Hematopoietic multipotent progenitor cell (in vitro differentiated cells): ENCODE data around the gene CSF2RB. TPM values are rescaled to one million over a fixed set of nuclear protein-coding genes. Genes with fewer than 3 reads are reported as not detected.

Source experiments
- DNase-seq, 3 donors: peaks; one replicate each; pipeline ENCODE4 v3.0.0-alpha.2; 2011 to 2015; ENCODE audit warnings: low read depth in 2 of 3, low spot score in 2 of 3
- total RNA-seq: library from RNA; depleted of rRNA; stranded (reverse); fragments of >200 nt; gene quantifications from one replicate; pipeline ENCODE4 v1.2.3, GENCODE V29; 2012

CSF2RB gene
- total RNA-seq, 1 donor = 132 TPM

- DNase-seq = no peak
Observed at GRCh38 chr22:36934418-36935312, 21.2 kb downstream of the CSF2RB start.

- no peak for DNase-seq
Observed at GRCh38 chr22:36935313-36935610, 21.8 kb downstream of the CSF2RB start.

DNA sequence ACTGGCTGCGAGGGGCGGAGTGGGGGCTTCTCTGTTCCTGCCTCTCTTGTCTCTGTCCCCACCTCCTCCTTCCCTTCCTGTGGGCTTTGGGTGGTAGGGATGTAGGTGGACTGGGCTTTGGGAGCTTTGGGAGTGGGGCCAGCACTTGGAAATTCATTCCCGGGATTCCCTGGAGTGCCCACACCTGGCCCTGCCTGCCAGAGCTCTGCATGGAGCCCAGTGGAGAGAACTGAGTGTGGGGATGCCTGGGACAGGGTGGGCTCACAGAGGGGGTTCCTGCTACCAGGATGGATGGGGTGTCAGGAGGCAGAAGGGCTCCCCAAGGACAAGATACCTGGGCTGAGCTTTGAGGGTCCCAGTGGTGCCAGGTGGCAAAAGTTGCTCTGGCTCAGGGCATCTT is 22.3 kb downstream of the CSF2RB start:
- no peak for DNase-seq

DNA sequence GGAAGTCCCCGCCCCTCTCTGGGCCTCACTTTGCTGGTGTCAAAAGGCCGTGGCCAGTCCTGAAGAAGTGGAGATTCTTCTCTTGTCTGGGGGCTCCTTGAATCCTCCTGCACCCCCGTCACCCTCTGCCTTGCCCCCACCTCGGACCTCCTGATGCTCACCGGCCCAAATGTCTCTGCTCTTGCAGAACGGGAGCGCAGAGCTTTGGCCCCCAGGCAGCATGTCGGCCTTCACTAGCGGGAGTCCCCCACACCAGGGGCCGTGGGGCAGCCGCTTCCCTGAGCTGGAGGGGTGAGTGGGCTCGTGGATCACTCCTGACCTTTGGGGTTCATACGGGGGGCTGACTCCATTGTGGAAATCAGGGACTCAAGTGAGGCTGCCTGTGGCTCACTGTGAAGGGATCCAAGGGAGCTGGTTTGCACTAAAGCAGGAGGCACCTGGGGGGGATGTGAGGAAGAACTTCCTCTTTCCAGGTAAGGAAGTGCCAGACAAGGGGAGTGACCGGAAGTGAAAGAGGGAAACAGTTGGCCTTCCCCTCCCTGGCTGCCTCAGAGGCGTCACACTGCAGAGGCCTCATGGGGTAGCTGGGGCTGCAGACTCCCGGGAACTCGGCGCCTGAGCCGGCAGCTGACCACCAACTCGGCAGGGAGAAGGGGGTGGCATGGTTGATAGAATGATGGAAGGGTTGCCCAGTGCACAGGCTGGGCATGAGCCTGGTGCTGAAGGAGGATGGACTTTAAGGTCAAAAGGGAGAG is 23.1 kb downstream of the CSF2RB start:
- DNase-seq = no peak

DNA sequence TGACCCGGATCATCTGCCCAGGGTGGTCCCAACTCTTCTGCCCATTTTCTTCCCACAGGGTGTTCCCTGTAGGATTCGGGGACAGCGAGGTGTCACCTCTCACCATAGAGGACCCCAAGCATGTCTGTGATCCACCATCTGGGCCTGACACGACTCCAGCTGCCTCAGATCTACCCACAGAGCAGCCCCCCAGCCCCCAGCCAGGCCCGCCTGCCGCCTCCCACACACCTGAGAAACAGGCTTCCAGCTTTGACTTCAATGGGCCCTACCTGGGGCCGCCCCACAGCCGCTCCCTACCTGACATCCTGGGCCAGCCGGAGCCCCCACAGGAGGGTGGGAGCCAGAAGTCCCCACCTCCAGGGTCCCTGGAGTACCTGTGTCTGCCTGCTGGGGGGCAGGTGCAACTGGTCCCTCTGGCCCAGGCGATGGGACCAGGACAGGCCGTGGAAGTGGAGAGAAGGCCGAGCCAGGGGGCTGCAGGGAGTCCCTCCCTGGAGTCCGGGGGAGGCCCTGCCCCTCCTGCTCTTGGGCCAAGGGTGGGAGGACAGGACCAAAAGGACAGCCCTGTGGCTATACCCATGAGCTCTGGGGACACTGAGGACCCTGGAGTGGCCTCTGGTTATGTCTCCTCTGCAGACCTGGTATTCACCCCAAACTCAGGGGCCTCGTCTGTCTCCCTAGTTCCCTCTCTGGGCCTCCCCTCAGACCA is 24.0 kb downstream of the CSF2RB start:
- DNase-seq = no peak

DNA sequence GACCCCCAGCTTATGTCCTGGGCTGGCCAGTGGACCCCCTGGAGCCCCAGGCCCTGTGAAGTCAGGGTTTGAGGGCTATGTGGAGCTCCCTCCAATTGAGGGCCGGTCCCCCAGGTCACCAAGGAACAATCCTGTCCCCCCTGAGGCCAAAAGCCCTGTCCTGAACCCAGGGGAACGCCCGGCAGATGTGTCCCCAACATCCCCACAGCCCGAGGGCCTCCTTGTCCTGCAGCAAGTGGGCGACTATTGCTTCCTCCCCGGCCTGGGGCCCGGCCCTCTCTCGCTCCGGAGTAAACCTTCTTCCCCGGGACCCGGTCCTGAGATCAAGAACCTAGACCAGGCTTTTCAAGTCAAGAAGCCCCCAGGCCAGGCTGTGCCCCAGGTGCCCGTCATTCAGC is 24.6 kb downstream of the CSF2RB start:
- DNase-seq = no peak

DNA sequence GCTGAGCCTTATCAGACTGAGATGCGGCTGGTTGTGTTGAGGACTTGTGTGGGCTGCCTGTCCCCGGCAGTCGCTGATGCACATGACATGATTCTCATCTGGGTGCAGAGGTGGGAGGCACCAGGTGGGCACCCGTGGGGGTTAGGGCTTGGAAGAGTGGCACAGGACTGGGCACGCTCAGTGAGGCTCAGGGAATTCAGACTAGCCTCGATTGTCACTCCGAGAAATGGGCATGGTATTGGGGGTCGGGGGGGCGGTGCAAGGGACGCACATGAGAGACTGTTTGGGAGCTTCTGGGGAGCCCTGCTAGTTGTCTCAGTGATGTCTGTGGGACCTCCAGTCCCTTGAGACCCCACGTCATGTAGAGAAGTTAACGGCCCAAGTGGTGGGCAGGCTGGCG is 25.5 kb downstream of the CSF2RB start:
- no peak for DNase-seq

GRCh38 chr22:36940676-36941075 is 27.2 kb downstream of the CSF2RB start:
- peak in 2 of 3 donors; percentile 19 to 45 for DNase-seq

DNA sequence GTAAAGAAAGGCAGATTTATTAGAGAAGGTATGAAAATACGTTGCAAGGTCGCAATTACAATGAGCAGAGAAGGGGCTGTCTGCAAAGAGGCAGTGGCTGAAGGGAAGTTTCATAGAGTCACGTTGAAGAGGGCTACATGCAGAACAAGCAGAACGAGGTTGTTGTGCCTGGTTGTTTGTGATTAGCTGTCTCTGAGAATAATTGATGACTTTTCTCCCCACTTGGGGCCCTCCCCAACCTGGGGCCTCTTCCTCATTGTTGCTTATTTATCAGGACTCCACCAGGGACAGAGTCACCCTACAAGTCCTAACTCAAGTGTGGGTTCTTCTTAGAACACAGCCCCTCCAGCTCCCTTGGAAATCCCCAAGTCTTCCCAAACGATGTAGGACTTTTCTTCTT is 29.1 kb downstream of the CSF2RB start:
- peak in 2 of 3 donors; percentile 9 to 12 for DNase-seq

- no peak for DNase-seq
Observed at GRCh38 chr22:36946421-36947158, 33.2 kb downstream of the CSF2RB start.

DNA sequence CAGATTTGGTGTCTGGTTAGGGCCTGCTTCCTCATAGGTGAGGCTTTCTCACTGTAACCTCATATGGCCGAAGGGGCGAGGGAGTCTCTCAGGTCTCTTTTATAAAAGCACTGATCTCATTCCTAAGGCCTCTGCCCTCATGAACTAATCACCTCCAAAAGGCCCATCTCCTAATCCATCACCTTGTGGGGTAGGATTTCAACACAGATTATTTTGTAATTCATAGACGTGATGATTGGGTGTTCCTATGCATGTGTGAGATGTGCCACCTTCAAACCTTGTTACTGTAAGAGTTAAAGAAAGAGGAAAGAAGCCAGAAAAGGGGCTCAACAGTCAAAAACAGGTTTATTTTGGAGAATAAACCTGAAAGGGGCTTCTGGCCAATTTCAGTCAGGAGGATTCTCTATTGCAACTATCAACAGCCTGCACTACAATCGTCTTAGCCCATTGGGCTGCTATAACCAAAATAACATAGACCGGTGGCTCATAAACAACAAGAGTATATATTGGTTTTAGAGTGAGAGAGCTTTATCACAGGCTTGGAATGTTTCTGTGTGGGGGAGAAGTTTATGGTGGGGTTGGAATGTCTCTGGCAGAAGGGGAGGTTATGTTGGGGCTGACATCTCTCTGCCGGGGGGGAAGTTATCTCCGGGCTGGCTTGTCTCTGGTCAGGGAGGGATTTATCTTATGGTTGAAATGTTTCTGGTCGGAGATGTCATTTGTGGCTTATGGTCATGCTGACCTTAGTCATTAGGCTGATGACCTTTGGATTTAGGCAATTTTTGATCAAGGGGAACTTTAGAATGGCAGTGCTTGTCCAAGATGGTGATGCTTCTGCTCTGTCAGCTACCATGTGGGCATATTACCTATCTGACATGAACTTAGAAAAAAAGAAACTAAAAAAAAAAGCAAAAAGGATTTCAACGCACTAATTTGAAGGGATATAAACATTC is 35.1 kb downstream of the CSF2RB start:
- DNase-seq = no peak

DNA sequence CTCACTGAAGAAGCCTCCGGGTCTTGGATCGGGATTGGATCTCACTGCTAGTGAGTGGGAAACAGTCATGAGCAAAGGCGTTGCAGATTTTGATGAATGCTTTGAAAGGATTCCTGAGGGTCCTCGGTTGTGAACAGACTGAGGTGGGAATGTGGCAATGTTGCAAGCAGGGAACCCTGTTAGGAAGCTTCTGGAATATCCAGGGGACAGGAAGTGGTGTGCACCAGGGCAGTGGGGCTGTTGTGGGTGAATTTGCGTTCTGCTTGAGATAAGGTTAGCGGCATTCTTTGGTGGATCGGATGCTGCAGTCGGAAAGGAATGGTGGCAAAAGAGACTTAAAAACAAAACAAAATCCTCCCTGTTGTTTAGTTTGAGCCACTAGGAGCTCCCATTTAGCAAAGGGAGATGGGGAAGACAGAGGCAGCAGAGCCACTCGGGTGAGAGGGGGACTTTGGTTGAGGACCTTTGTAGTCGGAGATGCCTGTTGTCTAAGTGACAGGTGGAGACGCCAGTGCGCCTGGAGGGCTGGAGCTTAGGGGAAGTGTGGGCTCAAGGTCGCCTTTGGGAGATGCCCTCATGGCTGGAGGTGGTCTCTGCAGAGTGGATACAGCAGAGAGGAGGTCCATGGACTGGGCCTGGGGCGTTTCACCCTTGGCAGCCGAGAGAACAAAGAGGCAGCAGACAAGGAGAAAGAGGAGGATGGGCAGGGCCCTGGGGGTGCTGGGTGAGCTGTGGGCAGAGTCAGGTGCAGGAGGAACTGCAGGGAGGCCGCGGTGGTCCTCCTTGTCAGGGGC is 37.6 kb downstream of the CSF2RB start:
- DNase-seq = no peak

DNA sequence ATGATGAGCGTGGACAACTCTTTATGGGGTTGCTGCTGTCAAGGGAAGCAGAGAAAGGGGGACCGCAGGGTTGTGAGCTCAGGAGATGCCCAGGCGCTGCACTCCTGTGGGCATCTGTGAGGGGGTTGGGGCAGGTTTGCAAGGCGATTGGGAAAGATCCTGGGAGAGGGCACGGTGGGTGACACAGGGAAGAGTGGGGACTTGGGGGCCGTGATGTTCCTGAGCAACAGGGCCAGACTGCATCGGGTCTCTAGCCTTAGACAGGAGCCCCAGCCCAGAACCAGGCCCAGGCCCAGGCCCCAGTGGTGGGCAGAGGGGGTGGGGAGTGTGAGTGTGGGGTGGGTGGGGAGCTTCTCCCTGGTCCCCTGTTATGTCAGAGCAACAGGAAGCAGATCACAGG is 38.3 kb downstream of the CSF2RB start:
- no peak for DNase-seq

DNA sequence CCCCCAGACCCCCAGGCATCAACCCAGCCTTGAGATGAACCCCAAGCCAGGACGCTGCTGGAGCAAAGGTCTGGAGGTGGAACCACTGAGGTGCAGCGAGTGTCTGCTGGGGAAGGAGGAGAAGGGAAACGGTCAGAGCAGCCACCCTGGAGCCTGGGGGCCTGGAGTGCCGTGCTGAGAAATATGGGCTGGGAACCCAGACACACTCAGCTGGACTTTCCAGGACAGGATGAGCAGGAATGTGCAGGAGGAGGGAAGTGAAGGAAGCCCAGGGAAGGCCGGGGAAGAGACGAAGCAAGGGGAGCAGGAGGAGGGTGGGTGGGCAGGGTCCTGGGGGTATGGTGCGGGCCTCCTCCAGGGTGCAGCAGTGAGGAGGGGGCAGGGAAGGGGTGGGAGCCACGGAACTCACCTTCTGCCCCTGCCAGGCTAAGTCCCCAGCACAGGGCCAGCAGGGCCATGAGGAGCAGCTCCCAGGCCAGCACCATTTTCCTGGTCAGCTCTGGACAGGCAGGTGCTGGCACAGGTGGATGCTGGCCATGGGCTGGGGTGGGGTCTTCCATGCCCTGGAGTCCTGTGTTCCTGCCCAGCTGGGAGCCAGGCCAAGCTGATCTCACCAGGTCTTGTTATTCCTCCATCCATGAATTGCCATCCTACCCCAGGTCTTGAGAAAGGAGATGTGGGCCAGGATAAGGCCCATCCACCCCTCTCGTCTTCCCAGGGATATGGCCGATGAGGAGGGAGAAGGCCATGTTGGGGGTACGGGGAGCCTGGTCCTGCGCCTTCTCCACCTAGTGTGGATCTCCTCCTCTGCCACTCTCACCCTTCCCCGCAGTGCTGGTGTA is 40.0 kb downstream of the CSF2RB start:
- DNase-seq = no peak

GRCh38 chr22:36954251-36955014 is 41.0 kb downstream of the CSF2RB start:
- no peak for DNase-seq

DNA sequence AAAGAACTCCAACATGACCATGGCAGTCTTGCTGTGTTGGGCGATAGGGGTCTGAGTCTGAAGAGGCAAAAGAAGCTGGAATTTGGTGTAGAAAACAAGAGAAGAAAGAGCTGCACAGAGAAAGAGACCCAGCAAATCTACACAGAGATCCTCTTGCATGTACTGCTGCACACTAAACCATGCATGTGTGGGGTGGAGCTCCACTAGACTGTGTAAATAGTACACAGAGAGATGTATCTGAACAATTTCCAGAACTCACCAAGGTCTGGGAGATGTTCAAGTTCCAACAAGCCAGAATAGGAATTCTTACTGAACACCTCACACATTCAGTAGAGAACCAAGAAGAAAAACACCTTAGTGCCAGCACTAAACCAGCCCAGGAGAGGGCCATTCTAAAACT is 42.3 kb downstream of the CSF2RB start:
- DNase-seq = no peak

- no peak for DNase-seq
Observed at GRCh38 chr22:36958366-36958765, 44.9 kb downstream of the CSF2RB start.
